BLaER1 (cell line): Measurements from ENCODE around the gene PRDX3.
A peak's percentile ranks its signal among the peaks of the same experiment; 100 is the strongest.
"Not testable (repeated sequence)": the region's sequence is repeated elsewhere in the genome, so short reads cannot be mapped to it uniquely, and the experiment has no call there.

Experiments used
- H3K27ac ChIP-seq: shearing (Covaris generic); formaldehyde crosslinking; 2 replicates; pipeline ENCODE4 v1.8.1; 2022
- H3K27me3 ChIP-seq: shearing (Covaris generic); formaldehyde crosslinking; 2 replicates; pipeline ENCODE4 v1.8.1; 2022
- H3K36me3 ChIP-seq: shearing (Covaris generic); formaldehyde crosslinking; 2 replicates; pipeline ENCODE4 v1.8.1; 2022
- H3K4me1 ChIP-seq: shearing (Covaris generic); formaldehyde crosslinking; 2 replicates; pipeline ENCODE4 v1.8.1; 2022
- H3K4me2 ChIP-seq: shearing (Covaris generic); formaldehyde crosslinking; 2 replicates; pipeline ENCODE4 v1.8.1; 2022
- H3K4me3 ChIP-seq: shearing (Covaris generic); formaldehyde crosslinking; 2 replicates; pipeline ENCODE4 v1.8.1; 2022
- H3K9ac ChIP-seq: shearing (Covaris generic); formaldehyde crosslinking; 2 replicates; pipeline ENCODE4 v1.8.1; 2022
- H3K9me3 ChIP-seq: shearing (Covaris generic); formaldehyde crosslinking; 2 replicates; pipeline ENCODE4 v1.8.1; 2022
- H4K20me1 ChIP-seq: shearing (Covaris generic); formaldehyde crosslinking; 2 replicates; pipeline ENCODE4 v1.8.1; 2022
- Cebpa-rat ChIP-seq: shearing (Covaris generic); IDR thresholded peaks from 2 replicates; pipeline ENCODE4 v1.8.1; 2022

Gene PRDX3

DNA sequence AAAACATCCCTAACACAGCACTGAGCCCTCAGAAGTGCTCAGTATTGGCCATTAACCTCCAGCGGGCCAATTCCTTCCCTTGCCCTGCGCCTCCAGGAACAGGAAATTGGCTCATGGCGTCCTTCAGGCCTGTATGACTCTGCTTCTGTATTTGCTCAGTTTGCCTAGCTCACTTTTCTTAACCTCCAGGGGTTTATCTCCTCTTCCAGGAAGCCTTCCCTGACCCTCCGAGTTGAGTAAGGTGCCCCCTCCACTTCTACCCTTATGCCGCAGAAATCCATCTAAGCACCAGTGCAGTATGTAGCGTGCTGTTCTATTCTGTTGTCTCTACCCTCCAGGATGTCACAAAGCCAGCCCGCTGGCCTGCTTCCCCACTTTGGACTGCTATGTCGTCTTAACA, 12.0 kb downstream of the PRDX3 start:
- no peaks in the 10 kb centered on the region for H4K20me1 ChIP-seq
- no peak for TF ChIP-seq Cebpa-rat
- peak overlapping the region; percentile 95 for H3K27ac ChIP-seq
- H3K4me1 ChIP-seq: peaks cover 35% of the 10 kb centered on the region
- 0 out of 2 replicates have a peak overlapping the region, but pooled peaks have one; percentile 80 for H3K4me3 ChIP-seq
- H3K27me3 ChIP-seq: no peaks in the 10 kb centered on the region
- H3K9ac ChIP-seq: peak overlapping the region; percentile 93; the same call in 1 of the 2 replicates
- peak overlapping the region; percentile 93 for H3K4me2 ChIP-seq
- H3K36me3 ChIP-seq: peaks cover 72% of the 10 kb centered on the region
- H3K9me3 ChIP-seq: no peaks in the 10 kb centered on the region

DNA sequence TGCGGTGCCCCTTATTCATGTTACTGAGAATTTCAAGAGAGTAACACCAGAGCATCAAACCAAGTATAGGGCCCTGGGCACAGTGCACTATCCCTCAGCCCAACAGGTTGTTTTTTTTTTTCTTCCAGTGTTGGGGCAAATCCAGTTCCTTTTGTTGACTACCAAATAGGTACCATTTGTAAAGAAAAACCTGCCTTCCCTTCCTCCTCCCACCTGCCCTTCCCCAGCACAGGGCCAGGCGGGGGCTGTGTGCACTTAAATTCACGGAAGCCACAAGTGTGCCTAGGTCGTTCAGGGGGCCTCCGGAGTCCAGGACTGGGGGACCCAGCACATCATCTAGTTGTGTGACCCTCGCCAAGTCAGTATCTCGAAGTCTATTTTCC, 12.5 kb downstream of the PRDX3 start:
- TF ChIP-seq Cebpa-rat: no peak
- H3K27ac ChIP-seq: peak overlapping the region; percentile 95
- H3K9ac ChIP-seq: peak overlapping the region; percentile 93
- no peaks in the 10 kb centered on the region for H4K20me1 ChIP-seq
- H3K4me1 ChIP-seq: peaks cover 35% of the 10 kb centered on the region
- peak overlapping the region; percentile 80 for H3K4me3 ChIP-seq
- H3K36me3 ChIP-seq: peaks cover 72% of the 10 kb centered on the region
- H3K27me3 ChIP-seq: no peaks in the 10 kb centered on the region
- H3K9me3 ChIP-seq: no peaks in the 10 kb centered on the region
- H3K4me2 ChIP-seq: peak overlapping the region; percentile 93

DNA sequence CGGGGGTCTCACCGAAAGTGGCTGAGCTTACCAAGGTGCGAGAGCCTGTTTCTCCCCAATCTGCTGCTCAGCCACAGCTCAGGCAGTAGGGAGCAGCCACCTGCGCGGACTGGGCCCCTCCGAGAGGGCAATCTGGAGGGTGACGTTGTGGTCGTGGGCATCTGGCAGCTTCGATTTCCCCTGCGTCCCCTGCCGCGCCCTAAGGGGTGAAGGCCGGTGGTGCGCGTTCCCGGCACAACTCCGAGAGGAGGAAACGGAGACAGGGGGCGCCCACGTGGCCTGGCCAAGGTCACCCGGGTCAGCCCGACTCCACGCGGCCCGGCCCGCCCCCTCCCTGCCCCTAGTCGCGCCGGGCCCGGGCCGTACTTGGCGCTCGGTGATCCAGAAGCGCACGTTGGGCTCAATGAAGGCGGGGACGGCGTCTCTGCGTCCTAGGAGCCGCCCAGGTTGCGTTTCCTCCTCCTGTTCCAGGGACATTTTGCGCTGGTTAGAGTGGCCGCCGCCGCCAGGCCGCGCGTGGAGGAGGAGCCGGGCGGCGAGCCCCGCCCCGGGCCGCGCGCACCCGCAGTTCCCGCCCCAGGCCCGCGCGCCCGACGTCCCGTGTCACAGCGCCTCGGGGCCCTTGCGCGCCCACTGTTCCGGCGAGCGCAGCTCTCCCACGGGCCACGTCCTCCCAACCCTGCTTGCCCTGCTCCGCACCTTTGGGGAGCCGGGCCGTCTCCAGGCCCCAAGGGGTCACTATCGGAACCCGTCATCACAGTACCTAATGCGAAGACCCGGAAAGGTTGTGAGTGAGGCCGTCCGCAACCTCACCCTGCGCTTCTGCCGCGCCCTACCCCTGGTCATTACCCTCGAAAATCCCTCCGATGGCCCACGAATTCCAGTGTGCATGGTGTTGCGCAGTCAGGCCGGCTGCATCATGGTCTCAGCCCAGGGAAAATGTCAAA, 13.2 kb downstream of the PRDX3 start, which contains the start of gene SFXN4:
SFXN4 (minus strand) TSS at position 544 of the 947 bp plus-strand sequence; CDS start at position 477, 67 bp downstream.
- peak within 1 kb of the TSS; percentile 95 for H3K27ac ChIP-seq

DNA sequence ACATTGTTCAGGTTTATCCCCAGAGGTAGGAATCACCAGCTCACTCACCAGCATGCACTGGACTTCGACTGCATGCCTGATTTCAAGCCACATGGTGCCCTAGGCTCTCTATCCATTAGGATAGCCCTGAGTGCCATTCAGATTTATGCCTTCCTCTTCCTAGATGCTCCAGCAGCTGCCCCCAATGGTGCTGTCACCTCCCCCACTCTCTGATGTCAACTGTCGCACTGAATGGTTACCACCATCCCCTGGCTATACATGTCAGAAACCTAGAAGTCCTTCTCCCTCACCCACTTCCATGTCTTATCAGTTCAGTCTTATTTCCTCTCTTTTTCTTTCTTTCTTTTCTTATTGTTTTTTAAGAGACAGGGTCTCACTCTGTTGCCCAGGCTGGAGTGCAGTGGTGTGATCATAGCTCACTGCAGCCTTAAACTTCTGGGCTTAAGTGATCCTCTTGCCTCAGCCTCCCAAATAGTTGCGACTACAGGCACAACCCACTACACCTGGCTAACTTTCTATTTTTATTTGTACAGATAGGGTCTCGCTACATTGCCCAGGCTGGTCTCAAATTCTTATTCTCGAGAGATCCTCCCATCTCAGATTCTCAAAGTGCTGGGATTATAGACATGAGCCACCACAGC, 16.0 kb downstream of the PRDX3 start:
- H3K27me3 ChIP-seq: no peaks in the 10 kb centered on the region
- no peak overlapping the region for H3K9ac ChIP-seq
- H3K27ac ChIP-seq: no peak overlapping the region
- H3K4me3 ChIP-seq: no peak overlapping the region
- no peaks in the 10 kb centered on the region for H4K20me1 ChIP-seq
- peaks cover 35% of the 10 kb centered on the region for H3K4me1 ChIP-seq
- no peak for TF ChIP-seq Cebpa-rat
- H3K9me3 ChIP-seq: no peaks in the 10 kb centered on the region
- no peak overlapping the region for H3K4me2 ChIP-seq
- peaks cover 73% of the 10 kb centered on the region for H3K36me3 ChIP-seq

More for the DNA sequence above, 13.2 kb downstream of the PRDX3 start, which contains the start of gene SFXN4:
- peak within 1 kb of the TSS; percentile 80 for H3K4me3 ChIP-seq
- no peaks in the 10 kb centered on the region for H3K9me3 ChIP-seq
- peaks cover 72% of the 10 kb centered on the region for H3K36me3 ChIP-seq
- peaks cover 35% of the 10 kb centered on the region for H3K4me1 ChIP-seq
- peak within 1 kb of the TSS; percentile 93 for H3K4me2 ChIP-seq
- no peaks in the 10 kb centered on the region for H4K20me1 ChIP-seq
- peak within 1 kb of the TSS; percentile 93 for H3K9ac ChIP-seq
- no peaks in the 10 kb centered on the region for H3K27me3 ChIP-seq
- no peak for TF ChIP-seq Cebpa-rat

DNA sequence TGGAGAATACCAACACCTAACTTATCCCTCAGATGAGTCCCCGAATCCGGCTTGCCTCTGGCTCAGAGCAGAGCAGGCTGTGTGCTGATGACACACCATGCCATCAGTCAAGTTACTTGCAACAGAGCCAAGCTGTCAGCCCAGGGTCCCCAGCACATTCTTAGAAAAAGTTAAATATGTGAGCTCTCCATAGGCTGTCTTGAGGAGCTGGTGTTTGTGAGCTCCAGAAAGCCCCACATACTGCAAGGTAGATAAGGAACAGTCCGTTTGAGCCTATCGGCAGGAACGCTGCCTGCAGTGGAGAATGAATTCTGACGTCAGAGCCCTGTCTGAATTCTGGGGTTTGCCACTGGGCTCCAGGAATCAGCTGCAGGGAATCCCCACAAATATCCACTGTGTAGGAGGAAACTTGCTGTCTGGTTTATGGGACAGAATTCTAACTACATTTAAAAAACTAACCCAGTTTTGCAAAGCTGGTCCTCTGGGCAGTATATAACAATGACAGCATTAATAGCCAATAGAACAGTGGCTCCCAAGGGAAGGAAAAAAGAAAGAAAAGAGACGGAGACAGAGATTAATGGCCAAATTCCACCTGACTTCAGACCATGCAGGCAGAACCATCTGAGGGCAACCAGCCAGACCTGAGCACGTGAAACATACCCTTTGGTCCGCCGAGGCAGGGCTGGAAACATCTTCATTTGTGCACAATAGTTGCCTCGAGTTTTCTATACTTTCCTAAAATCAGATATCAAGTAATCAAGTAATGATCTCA, 16.7 kb downstream of the PRDX3 start:
- Histone ChIP-seq H3K4me2 (no peak overlapping the region), H3K9me3 (no peaks in the 10 kb centered on the region), H3K36me3 (peaks cover 72% of the 10 kb centered on the region), H3K27me3 (no peaks in the 10 kb centered on the region), H3K4me1 (peaks cover 34% of the 10 kb centered on the region), H4K20me1 (no peaks in the 10 kb centered on the region), H3K27ac (no peak overlapping the region), H3K4me3 (no peak overlapping the region), H3K9ac (no peak overlapping the region)
- TF ChIP-seq Cebpa-rat: no peak

DNA sequence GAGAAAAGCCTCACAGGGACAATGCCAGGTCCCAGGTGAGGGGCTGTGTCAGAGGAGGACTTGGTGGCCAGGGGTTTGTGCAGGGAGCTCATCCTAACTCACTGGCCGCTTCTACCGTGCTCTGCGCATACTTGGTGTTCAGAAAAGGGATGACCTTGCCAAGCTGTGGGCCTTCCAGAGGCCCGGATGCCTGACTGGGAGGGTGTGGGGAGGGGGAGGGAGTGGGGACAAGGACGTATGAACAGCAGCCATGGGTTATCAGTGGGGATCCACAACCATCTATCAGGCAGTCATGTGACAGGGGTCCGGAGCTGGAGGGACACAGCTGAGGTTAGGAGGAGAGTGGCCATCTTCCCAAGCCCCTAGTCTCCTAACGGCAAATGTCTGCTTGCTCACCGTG, 19.3 kb downstream of the PRDX3 start:
- Histone ChIP-seq H3K27ac (no peak overlapping the region), H3K4me2 (no peak overlapping the region), H4K20me1 (no peaks in the 10 kb centered on the region), H3K9ac (no peak overlapping the region), H3K27me3 (no peaks in the 10 kb centered on the region), H3K4me3 (no peak overlapping the region), H3K36me3 (peaks cover 94% of the 10 kb centered on the region), H3K9me3 (no peaks in the 10 kb centered on the region), H3K4me1 (peaks cover 16% of the 10 kb centered on the region)
- TF ChIP-seq Cebpa-rat: no peak

DNA sequence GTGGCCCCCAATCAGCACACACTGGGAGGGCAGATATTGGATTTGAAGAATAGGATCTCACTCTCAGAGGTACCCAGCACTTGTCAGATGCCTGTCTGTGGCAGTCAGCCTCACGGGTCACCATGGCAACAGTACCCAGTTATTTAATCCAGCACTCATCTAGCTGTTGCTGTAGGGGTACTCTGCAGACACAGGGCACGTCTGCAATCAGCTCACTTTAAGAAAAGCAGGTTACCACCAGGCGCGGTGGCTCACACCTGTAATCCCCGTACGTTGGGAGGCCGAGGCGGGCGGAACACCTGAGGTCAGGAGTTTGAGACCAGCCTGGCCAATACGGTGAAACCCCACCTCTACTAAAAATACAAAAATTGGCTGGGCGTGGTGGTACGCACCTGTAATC, 25.0 kb downstream of the PRDX3 start:
- TF ChIP-seq Cebpa-rat: no peak
- 0 out of 2 replicates have a peak, but pooled peaks cover 5% of the 10 kb centered on the region for H4K20me1 ChIP-seq
- no peaks in the 10 kb centered on the region for H3K27me3 ChIP-seq
- peaks cover 96% of the 10 kb centered on the region for H3K36me3 ChIP-seq
- no peak overlapping the region for H3K9ac ChIP-seq
- peaks cover 15% of the 10 kb centered on the region for H3K4me1 ChIP-seq
- no peak overlapping the region for H3K27ac ChIP-seq
- H3K9me3 ChIP-seq: no peaks in the 10 kb centered on the region
- H3K4me2 ChIP-seq: no peak overlapping the region
- H3K4me3 ChIP-seq: no peak overlapping the region

DNA sequence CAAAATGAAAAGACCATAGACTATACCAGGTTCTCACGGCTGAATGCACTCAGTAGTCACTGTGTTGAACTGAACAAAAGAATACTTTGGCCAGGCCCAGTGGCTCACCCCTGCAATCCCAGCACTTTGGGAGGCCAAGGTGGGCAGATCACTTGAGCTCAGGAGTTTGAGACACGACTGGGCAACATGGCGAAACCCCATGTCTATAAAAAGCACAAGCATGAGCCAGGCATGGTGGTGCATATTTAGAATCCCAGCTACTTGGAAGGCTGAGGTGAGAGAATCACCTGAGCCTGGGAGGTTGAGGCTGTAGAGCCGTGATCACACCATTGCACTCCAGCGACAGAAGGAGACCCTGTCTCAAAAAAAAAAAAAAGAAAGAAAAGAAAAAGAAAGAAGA, 25.6 kb downstream of the PRDX3 start:
- Histone ChIP-seq H3K4me2 (no peak overlapping the region), H3K4me3 (no peak overlapping the region), H3K9ac (no peak overlapping the region), H3K36me3 (peaks cover 96% of the 10 kb centered on the region), H4K20me1 (0 out of 2 replicates have a peak, but pooled peaks cover 5% of the 10 kb centered on the region), H3K9me3 (no peaks in the 10 kb centered on the region), H3K27ac (no peak overlapping the region), H3K4me1 (peaks cover 15% of the 10 kb centered on the region), H3K27me3 (no peaks in the 10 kb centered on the region)
- TF ChIP-seq Cebpa-rat: no peak

DNA sequence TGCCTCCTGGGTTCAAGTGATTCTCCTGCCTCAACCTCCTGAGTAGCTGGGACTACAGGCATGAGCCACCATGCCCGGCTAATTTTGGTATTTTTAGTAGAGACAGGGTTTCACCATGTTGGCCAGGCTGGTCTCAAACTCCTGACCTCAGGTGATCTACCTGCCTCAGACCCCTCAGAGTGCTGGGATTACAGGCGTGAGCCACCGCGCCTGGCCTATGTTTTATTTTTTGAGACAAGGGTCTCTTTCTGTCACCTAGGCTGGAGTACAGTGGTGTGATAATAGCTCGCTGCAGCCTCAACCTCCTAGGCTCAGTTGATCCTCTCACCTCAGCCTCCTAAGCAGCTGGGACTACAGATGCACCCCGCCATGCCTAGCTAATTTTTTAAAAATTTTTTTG, 27.0 kb downstream of the PRDX3 start:
- Histone ChIP-seq H3K36me3 (peaks cover 96% of the 10 kb centered on the region), H3K4me1 (peaks cover 15% of the 10 kb centered on the region)
- H3K27me3 ChIP-seq, H3K9ac ChIP-seq, H4K20me1 ChIP-seq, H3K9me3 ChIP-seq, H3K4me2 ChIP-seq, H3K27ac ChIP-seq, H3K4me3 ChIP-seq: not testable (repeated sequence)
